Measurements from ENCODE around the gene ENOX1. TPM values are rescaled to one million over a fixed set of nuclear protein-coding genes. Genes with fewer than 3 reads are reported as not detected.

The ENOX1 gene
- total RNA-seq, 1 donor from 2014 or later, result 2.0 TPM

DNA sequence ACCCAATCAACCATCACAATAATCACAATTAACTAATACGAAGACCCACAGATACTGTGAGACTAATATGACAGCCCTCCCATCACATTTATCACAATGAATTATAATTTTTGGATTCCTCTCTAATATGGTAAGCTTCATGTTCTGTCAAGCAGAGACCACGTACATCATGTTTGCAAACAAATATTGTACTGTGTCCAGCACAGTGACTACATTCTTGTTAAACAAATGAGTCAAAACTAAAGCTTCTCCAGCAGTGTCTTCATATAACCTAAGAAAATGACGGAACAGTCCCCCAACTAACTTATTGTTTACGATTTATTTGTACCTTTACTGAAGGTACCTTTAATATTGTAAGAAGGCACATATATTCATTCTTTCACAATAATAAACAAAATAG, 292.6 kb downstream of the ENOX1 start:
- H3K27ac Mint-ChIP-seq (ENCODE audit: unreplicated experiment), result no peak overlapping the region
- TF ChIP-seq, protein P1, sequence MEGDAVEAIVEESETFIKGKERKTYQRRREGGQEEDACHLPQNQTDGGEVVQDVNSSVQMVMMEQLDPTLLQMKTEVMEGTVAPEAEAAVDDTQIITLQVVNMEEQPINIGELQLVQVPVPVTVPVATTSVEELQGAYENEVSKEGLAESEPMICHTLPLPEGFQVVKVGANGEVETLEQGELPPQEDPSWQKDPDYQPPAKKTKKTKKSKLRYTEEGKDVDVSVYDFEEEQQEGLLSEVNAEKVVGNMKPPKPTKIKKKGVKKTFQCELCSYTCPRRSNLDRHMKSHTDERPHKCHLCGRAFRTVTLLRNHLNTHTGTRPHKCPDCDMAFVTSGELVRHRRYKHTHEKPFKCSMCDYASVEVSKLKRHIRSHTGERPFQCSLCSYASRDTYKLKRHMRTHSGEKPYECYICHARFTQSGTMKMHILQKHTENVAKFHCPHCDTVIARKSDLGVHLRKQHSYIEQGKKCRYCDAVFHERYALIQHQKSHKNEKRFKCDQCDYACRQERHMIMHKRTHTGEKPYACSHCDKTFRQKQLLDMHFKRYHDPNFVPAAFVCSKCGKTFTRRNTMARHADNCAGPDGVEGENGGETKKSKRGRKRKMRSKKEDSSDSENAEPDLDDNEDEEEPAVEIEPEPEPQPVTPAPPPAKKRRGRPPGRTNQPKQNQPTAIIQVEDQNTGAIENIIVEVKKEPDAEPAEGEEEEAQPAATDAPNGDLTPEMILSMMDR (IDR thresholded peaks at IDR 0.05), result no peak

DNA sequence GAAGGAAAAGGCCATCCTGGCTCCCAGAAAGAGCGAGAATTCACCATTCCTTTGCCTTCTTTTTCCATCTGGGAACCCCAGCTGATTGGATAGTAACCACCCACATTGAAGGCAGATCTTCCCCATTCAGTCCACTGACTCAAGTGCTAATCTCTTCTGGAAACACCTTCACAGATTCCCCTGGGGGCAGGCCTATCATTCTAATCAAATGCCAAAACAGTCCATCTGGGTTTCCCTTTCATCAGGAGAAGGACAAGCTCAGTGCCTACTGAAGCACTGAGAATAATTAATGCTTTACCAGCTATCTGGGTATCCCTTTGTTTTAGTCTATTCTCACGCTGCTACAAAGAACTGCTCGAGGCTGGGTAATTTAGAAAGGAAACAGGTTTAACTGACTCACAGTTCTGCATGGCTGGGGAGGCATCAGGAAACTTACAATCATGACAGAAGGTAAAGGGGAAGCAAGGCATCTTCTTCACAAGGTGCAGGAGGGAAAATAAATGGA, 293.2 kb downstream of the ENOX1 start:
- TF ChIP-seq, protein P1 (IDR thresholded peaks at IDR 0.05), result no peak
- H3K9me3 Mint-ChIP-seq (ENCODE audit: low read depth), result no peaks in the 10 kb centered on the region
- no peaks in the 10 kb centered on the region for H3K4me1 Mint-ChIP-seq (ENCODE audit: low read depth)
- H3K27ac Mint-ChIP-seq (ENCODE audit: unreplicated experiment), result no peak overlapping the region
- DNase-seq (ENCODE audit: low spot score), result no peak
- no peaks in the 10 kb centered on the region for H3K36me3 Mint-ChIP-seq (ENCODE audit: low read depth)
- H3K4me3 Mint-ChIP-seq (ENCODE audit: unreplicated experiment), result no peak overlapping the region
- H3K27me3 Mint-ChIP-seq (ENCODE audit: low read depth), result no peaks in the 10 kb centered on the region

More for the DNA sequence above, 292.6 kb downstream of the ENOX1 start:
- DNase-seq (ENCODE audit: low spot score), result no peak
- Mint-ChIP-seq H3K9me3 (ENCODE audit: low read depth) (no peaks in the 10 kb centered on the region), H3K4me1 (ENCODE audit: low read depth) (no peaks in the 10 kb centered on the region), H3K27me3 (ENCODE audit: low read depth) (no peaks in the 10 kb centered on the region), H3K36me3 (ENCODE audit: low read depth) (no peaks in the 10 kb centered on the region), H3K4me3 (ENCODE audit: unreplicated experiment) (no peak overlapping the region)

DNA sequence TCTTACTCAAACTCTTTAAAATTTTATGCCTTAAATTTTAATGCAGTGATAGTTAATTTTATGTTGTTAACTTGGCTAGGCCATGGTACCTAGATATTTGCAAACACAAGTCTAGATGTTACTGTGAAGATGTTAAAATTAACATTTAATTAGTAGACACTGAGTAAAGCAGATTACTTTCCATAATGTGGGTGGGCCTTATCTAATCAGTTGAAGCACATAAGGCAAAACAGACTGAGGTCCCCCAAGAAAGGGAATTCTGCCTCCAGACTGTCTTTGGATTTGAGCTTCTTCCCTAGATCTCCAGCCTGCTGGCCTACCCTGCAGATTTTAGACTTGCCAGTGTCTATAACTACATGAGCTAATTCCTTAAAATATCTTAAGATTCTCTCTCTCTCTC, 294.0 kb downstream of the ENOX1 start:
- H3K27ac Mint-ChIP-seq (ENCODE audit: unreplicated experiment), result no peak overlapping the region
- no peaks in the 10 kb centered on the region for H3K4me1 Mint-ChIP-seq (ENCODE audit: low read depth)
- no peak for DNase-seq (ENCODE audit: low spot score)
- H3K27me3 Mint-ChIP-seq (ENCODE audit: low read depth), result no peaks in the 10 kb centered on the region
- TF ChIP-seq, protein P1 (IDR thresholded peaks at IDR 0.05), result no peak
- H3K4me3 Mint-ChIP-seq (ENCODE audit: unreplicated experiment), result no peak overlapping the region
- H3K36me3 Mint-ChIP-seq (ENCODE audit: low read depth), result no peaks in the 10 kb centered on the region
- H3K9me3 Mint-ChIP-seq (ENCODE audit: low read depth), result no peaks in the 10 kb centered on the region

DNA sequence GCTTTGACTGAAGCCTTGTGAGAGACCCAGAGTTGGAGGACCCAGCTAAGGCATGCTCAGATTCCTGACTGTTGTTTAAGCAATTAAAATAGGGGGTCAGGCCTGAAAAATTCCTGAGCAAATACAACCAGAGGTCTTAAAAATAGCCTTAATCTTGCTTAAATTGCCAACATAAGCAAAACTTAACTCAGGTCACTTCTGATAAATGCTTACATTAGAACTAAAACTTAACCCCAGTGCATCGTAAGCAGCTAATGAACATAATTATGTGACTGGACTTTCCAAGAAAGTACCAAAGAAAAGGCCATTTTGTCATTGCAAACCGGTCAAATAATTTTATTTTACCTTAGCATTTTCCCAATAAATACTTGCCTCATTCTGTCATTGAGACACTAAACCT, 294.5 kb downstream of the ENOX1 start:
- no peaks in the 10 kb centered on the region for H3K9me3 Mint-ChIP-seq (ENCODE audit: low read depth)
- DNase-seq (ENCODE audit: low spot score), result no peak
- no peaks in the 10 kb centered on the region for H3K36me3 Mint-ChIP-seq (ENCODE audit: low read depth)
- H3K27me3 Mint-ChIP-seq (ENCODE audit: low read depth), result no peaks in the 10 kb centered on the region
- no peak overlapping the region for H3K27ac Mint-ChIP-seq (ENCODE audit: unreplicated experiment)
- H3K4me3 Mint-ChIP-seq (ENCODE audit: unreplicated experiment), result no peak overlapping the region
- no peaks in the 10 kb centered on the region for H3K4me1 Mint-ChIP-seq (ENCODE audit: low read depth)
- TF ChIP-seq, protein P1 (IDR thresholded peaks at IDR 0.05), result no peak

DNA sequence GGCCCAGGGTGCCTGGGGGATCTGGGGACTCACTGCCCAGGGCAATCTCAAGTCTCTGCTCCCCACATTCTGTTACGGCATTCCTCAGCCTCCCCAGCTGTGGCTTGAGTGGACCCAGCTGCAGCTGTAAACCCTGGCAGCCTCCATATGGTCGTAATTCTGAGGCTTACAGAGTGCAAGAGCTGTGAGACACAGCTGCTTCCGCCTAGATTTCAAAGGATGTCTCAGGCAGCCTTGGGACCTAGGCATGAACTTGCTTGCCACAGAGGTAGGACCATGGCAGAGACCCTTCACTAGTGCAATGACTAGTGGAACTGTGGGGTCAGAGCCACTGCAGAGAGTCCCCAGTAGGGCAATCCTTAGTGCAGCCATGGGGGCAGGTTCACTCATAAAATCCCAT, 297.5 kb downstream of the ENOX1 start:
- no peaks in the 10 kb centered on the region for H3K36me3 Mint-ChIP-seq (ENCODE audit: low read depth)
- no peak for DNase-seq (ENCODE audit: low spot score)
- H3K27me3 Mint-ChIP-seq (ENCODE audit: low read depth), result no peaks in the 10 kb centered on the region
- TF ChIP-seq, protein P1 (IDR thresholded peaks at IDR 0.05), result no peak
- H3K4me1 Mint-ChIP-seq (ENCODE audit: low read depth), result no peaks in the 10 kb centered on the region
- no peaks in the 10 kb centered on the region for H3K9me3 Mint-ChIP-seq (ENCODE audit: low read depth)
- H3K27ac Mint-ChIP-seq (ENCODE audit: unreplicated experiment), result no peak overlapping the region
- no peak overlapping the region for H3K4me3 Mint-ChIP-seq (ENCODE audit: unreplicated experiment)
